Adrenal gland (tissue), 5 donors: ENCODE measurements around the gene OPN4.

Experiments used
- CTCF ChIP-seq, 6 experiments: fragments of 450-650 bp in 4 of 6; fragments of 200-600 bp in 2 of 6; sonication (generic) in 1 of 6; IDR thresholded peaks; 1 replicate in 5 of 6; 2 replicates in 1 of 6; pipeline versions ENCODE4 v1.5.1 to v1.8.0; 2016 to 2021; ENCODE audit warnings: antibody characterized with exemption in 6 of 6, mild to moderate bottlenecking in 2 of 6, moderate library complexity in 1 of 6
- POLR2A ChIP-seq, 2 donors: fragments of 450-650 bp; IDR thresholded peaks; one replicate each; pipeline ENCODE4 v1.6.1; 2017; ENCODE audit warnings: antibody characterized with exemption in 2 of 2, mild to moderate bottlenecking in 2 of 2, moderate library complexity in 1 of 2
- donor health status: DM: no; HTN: no; CAD: no.

GRCh38 chr10:86711513-86712316 is 57.4 kb downstream of the OPN4 start:
- TF ChIP-seq CTCF (IDR thresholded peaks at IDR 0.05) (no peak), POLR2A (IDR thresholded peaks at IDR 0.05) (no peak)
